OCI-LY3 (cell line): Measurements from ENCODE around the gene LCP1.

Experiments
- H2AFZ ChIP-seq: fragments of 200-600, 300-600 bp; shearing (Covaris generic); 2 replicates; pipeline ENCODE4 v1.6.0; 2014; ENCODE audit warnings: antibody characterized with exemption, low read depth, low read length
- H3K27ac ChIP-seq: fragments of 200-600, 300-600 bp; sonication (generic); 2 replicates; pipeline ENCODE4 v1.5.1; 2014; ENCODE audit warnings: mild to moderate bottlenecking, low read length, moderate library complexity, mixed read lengths
- H3K27me3 ChIP-seq: fragments of 200-600, 300-600 bp; sonication (generic); 2 replicates; pipeline ENCODE4 v1.6.1; 2014; ENCODE audit warnings: low read depth, low read length, mixed read lengths
- H3K36me3 ChIP-seq: fragments of 200-600, 300-600 bp; sonication (generic); replicated peaks from 2 replicates; pipeline ENCODE3; 2014; ENCODE audit warnings: low read depth, low read length, mixed read lengths
- H3K4me1 ChIP-seq: fragments of 300-600, 200-600 bp; sonication (generic); 2 replicates; pipeline ENCODE4 v1.6.1; 2014; ENCODE audit warnings: low read length, mixed read lengths
- H3K4me2 ChIP-seq: fragments of 200-600, 300-600 bp; sonication (generic); 2 replicates; pipeline ENCODE4 v1.6.1; 2014; ENCODE audit warnings: low read length, mixed read lengths
- H3K4me3 ChIP-seq: fragments of 300-600, 200-600 bp; sonication (generic); 2 replicates; pipeline ENCODE4 v1.5.1; 2014; ENCODE audit warnings: antibody characterized with exemption, mild to moderate bottlenecking, low read length, moderate library complexity
- H3K79me2 ChIP-seq: fragments of 300-600, 200-600 bp; shearing (Covaris generic); 2 replicates; pipeline ENCODE4 v1.6.1; 2014; ENCODE audit warnings: mild to moderate bottlenecking, low read length, mixed read lengths
- H3K9ac ChIP-seq: fragments of 300-600, 200-600 bp; shearing (Covaris generic); 2 replicates; pipeline ENCODE4 v1.6.0; 2014; ENCODE audit warnings: mild to moderate bottlenecking, low read length, moderate library complexity
- H3K9me3 ChIP-seq: fragments of 200-600, 300-600 bp; shearing (Covaris generic); 2 replicates; pipeline ENCODE4 v1.6.1; 2014; ENCODE audit warnings: low read length, mixed read lengths; ENCODE audit not compliant: insufficient read depth
- H4K20me1 ChIP-seq: fragments of 200-600, 300-600 bp; sonication (generic); 2 replicates; pipeline ENCODE4 v1.6.1; 2016; ENCODE audit warnings: low read length, mixed read lengths; ENCODE audit not compliant: insufficient read depth
- CTCF ChIP-seq: fragments of 200-600, 300-600 bp; sonication (generic); IDR thresholded peaks from 2 replicates; pipeline ENCODE4 v1.5.1; 2014; ENCODE audit warnings: antibody characterized with exemption, low read length, low read depth
- EZH2phosphoT487 ChIP-seq: fragments of 200-600 bp; shearing (Covaris generic); IDR thresholded peaks from 2 replicates; pipeline ENCODE4 v1.6.1; 2018; ENCODE audit warnings: antibody characterized with exemption, mixed run types, low read depth

Gene LCP1

GRCh38 chr13:46197299-46198048 is 15.5 kb upstream of the LCP1 start:
- Histone ChIP-seq H3K27me3 (no peaks in the 10 kb centered on the region), H3K4me2 (peak overlapping the region; percentile 76), H3K79me2 (peaks cover 31% of the 10 kb centered on the region), H3K4me1 (peaks cover 71% of the 10 kb centered on the region), H3K9ac (peak overlapping the region; percentile 42), H2AFZ (peak overlapping the region; percentile 19), H3K4me3 (peak overlapping the region; percentile 53), H4K20me1 (no peaks in the 10 kb centered on the region), H3K27ac (peak overlapping the region; percentile 96), H3K36me3 (no peaks in the 10 kb centered on the region), H3K9me3 (no peaks in the 10 kb centered on the region)
- no peak for TF ChIP-seq EZH2phosphoT487
- no peak; the same call in 1 of the 2 replicates for TF ChIP-seq CTCF

- Histone ChIP-seq H3K79me2 (peaks cover 27% of the 10 kb centered on the region), H3K4me1 (peaks cover 52% of the 10 kb centered on the region), H3K4me3 (no peak overlapping the region), H3K27ac (no peak overlapping the region), H3K4me2 (no peak overlapping the region), H3K9me3 (no peaks in the 10 kb centered on the region), H3K27me3 (no peaks in the 10 kb centered on the region), H4K20me1 (no peaks in the 10 kb centered on the region), H3K36me3 (no peaks in the 10 kb centered on the region), H2AFZ (no peak overlapping the region), H3K9ac (no peak overlapping the region)
- TF ChIP-seq EZH2phosphoT487 = no peak
- TF ChIP-seq CTCF = no peak
These were observed 13.0 kb upstream of the LCP1 start for GRCh38 chr13:46195016-46195415.

GRCh38 chr13:46192412-46192811 is 10.4 kb upstream of the LCP1 start:
- TF ChIP-seq CTCF = no peak
- TF ChIP-seq EZH2phosphoT487 = no peak
- no peak overlapping the region for H2AFZ ChIP-seq
- no peak overlapping the region for H3K4me2 ChIP-seq

GRCh38 chr13:46185634-46186033 is 3.7 kb upstream of the LCP1 start:
- TF ChIP-seq CTCF (no peak), EZH2phosphoT487 (no peak)
- Histone ChIP-seq H3K4me2 (no peak overlapping the region), H3K4me1 (peaks cover 55% of the 10 kb centered on the region), H3K9ac (no peak overlapping the region), H3K9me3 (no peaks in the 10 kb centered on the region), H3K27ac (no peak overlapping the region), H3K4me3 (no peak overlapping the region), H3K79me2 (peaks cover 46% of the 10 kb centered on the region), H2AFZ (no peak overlapping the region), H3K36me3 (peaks cover 11% of the 10 kb centered on the region), H3K27me3 (no peaks in the 10 kb centered on the region), H4K20me1 (peaks cover 2% of the 10 kb centered on the region; the same call in 1 of the 2 replicates)

More at GRCh38 chr13:46192412-46192811, 10.4 kb upstream of the LCP1 start:
- no peaks in the 10 kb centered on the region for H3K27me3 ChIP-seq
- peaks cover 41% of the 10 kb centered on the region for H3K4me1 ChIP-seq
- peaks cover 8% of the 10 kb centered on the region; the same call in 1 of the 2 replicates for H3K79me2 ChIP-seq
- no peak overlapping the region for H3K27ac ChIP-seq
- H3K36me3 ChIP-seq = peaks cover 3% of the 10 kb centered on the region
- H3K9me3 ChIP-seq = no peaks in the 10 kb centered on the region
- no peak overlapping the region for H3K4me3 ChIP-seq
- H4K20me1 ChIP-seq = no peaks in the 10 kb centered on the region
- no peak overlapping the region for H3K9ac ChIP-seq
